ENCODE data around the gene METTL16.

GRCh38 chr17:2369039-2369438 lies 142.6 kb downstream of the METTL16 start:
- TF ChIP-seq CTCF (IDR thresholded peaks at IDR 0.05) (no peak), EZH2 (IDR thresholded peaks at IDR 0.05; ENCODE audit: borderline replicate concordance, insufficient read depth, low read depth, low read length, poor library complexity, severe bottlenecking) (no peak)

Data from B cell (primary cell).